HL-60 (cell line): Measurements from ENCODE around the gene PBRM1.

ENCODE experiments used
- DNase-seq, 2 experiments: peaks; one replicate each; pipeline ENCODE4 v3.0.0-alpha.2; 2010 to 2020; ENCODE audit warnings: low read depth in 1 of 2, low spot score in 1 of 2
- H3K27ac ChIP-seq: fragments of 250-450 bp; sonication (Bioruptor Pico); replicated peaks from 2 replicates; pipeline ENCODE4 v1.5.1; 2020; ENCODE audit warnings: mild to moderate bottlenecking, moderate library complexity
- H3K27me3 ChIP-seq: fragments of 250-450 bp; sonication (Bioruptor Pico); 2 replicates; pipeline ENCODE4 v1.5.1; 2021; ENCODE audit warnings: mild to moderate bottlenecking, moderate library complexity; ENCODE audit not compliant: insufficient read depth, poor library complexity, severe bottlenecking
- H3K4me3 ChIP-seq: replicated peaks from 2 replicates; pipeline ENCODE4 v1.5.1; 2011; ENCODE audit warnings: mild to moderate bottlenecking, control low read depth, low read length; ENCODE audit not compliant: insufficient read depth
- GABPA ChIP-seq: IDR thresholded peaks from 2 replicates; pipeline ENCODE4 v1.6.1; 2012; ENCODE audit warnings: low read depth
- POLR2AphosphoS5 ChIP-seq: IDR thresholded peaks from 2 replicates; pipeline ENCODE4 v1.6.1; 2012; ENCODE audit warnings: low read depth
- SPI1 ChIP-seq: IDR thresholded peaks from 2 replicates; pipeline ENCODE4 v1.6.1; 2012; ENCODE audit warnings: low read depth, mild to moderate bottlenecking, borderline replicate concordance
- TF ChIP-seq, protein P1 (sequence below): IDR thresholded peaks from one replicate; pipeline ENCODE4 v1.5.1; 2011; ENCODE audit warnings: low read length, control low read depth, inconsistent platforms; ENCODE audit not compliant: insufficient read depth
- TF ChIP-seq, protein P2 (sequence below): IDR thresholded peaks from 2 replicates; pipeline ENCODE4 v1.6.1; 2012; ENCODE audit warnings: low read depth; ENCODE audit not compliant: insufficient replicate concordance

The PBRM1 gene

DNA sequence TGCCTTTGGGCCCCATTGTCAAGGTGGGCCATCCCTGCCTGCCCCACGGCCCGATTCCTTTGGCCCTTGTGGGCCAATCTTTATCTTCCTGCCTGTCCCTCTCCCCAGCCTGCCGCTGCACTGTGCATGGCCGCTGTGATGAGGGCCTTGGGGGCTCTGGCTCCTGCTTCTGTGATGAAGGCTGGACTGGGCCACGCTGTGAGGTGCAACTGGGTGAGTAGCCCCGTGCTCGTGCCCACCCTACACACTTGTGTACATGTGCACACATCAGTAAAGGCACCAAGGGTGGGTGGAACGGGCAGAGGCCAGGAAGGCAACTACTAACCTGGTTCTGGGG is 164.3 kb downstream of the PBRM1 start:
- Histone ChIP-seq H3K27ac (no peak overlapping the region), H3K27me3 (no peaks in the 10 kb centered on the region), H3K4me3 (no peak overlapping the region)
- TF ChIP-seq, protein P1, sequence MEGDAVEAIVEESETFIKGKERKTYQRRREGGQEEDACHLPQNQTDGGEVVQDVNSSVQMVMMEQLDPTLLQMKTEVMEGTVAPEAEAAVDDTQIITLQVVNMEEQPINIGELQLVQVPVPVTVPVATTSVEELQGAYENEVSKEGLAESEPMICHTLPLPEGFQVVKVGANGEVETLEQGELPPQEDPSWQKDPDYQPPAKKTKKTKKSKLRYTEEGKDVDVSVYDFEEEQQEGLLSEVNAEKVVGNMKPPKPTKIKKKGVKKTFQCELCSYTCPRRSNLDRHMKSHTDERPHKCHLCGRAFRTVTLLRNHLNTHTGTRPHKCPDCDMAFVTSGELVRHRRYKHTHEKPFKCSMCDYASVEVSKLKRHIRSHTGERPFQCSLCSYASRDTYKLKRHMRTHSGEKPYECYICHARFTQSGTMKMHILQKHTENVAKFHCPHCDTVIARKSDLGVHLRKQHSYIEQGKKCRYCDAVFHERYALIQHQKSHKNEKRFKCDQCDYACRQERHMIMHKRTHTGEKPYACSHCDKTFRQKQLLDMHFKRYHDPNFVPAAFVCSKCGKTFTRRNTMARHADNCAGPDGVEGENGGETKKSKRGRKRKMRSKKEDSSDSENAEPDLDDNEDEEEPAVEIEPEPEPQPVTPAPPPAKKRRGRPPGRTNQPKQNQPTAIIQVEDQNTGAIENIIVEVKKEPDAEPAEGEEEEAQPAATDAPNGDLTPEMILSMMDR = no peak
- no peak for DNase-seq

DNA sequence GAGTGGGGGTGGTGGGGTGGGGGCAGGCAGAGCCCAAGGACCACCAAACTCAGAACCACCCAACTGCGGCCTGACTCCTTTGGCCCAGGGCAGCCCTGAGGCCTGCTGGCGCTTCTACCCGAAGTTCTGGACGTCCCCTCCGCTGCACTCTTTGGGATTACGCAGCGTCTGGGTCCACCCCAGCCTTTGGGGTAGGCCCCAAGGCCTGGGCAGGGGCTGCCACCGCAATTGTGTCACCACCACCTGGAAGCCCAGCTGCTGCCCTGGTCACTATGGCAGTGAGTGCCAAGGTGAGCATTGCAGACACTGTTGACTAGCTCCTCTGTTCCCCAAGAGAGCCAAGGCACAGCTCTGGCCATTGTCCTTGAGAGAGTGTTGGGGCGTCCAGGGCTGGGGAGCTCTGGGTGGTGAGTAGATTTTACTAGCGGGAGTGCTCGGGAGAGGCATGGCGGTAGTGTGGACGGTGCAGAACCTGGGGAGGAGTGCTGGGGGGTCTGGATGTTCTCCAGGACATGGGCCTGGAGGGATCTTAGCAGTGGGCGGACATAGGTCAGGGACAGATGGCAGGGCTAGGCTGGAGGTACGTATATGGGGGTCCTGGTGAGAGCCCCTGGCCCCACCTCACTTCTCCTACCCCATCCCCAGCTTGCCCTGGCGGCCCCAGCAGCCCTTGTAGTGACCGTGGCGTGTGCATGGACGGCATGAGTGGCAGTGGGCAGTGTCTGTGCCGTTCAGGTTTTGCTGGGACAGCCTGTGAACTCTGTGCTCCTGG is 164.8 kb downstream of the PBRM1 start:
- DNase-seq = no peak
- H3K27ac ChIP-seq = no peak overlapping the region
- no peaks in the 10 kb centered on the region for H3K27me3 ChIP-seq
- H3K4me3 ChIP-seq = no peak overlapping the region
- TF ChIP-seq GABPA (no peak), POLR2AphosphoS5 (no peak), SPI1 (no peak)
- TF ChIP-seq, protein P2, sequence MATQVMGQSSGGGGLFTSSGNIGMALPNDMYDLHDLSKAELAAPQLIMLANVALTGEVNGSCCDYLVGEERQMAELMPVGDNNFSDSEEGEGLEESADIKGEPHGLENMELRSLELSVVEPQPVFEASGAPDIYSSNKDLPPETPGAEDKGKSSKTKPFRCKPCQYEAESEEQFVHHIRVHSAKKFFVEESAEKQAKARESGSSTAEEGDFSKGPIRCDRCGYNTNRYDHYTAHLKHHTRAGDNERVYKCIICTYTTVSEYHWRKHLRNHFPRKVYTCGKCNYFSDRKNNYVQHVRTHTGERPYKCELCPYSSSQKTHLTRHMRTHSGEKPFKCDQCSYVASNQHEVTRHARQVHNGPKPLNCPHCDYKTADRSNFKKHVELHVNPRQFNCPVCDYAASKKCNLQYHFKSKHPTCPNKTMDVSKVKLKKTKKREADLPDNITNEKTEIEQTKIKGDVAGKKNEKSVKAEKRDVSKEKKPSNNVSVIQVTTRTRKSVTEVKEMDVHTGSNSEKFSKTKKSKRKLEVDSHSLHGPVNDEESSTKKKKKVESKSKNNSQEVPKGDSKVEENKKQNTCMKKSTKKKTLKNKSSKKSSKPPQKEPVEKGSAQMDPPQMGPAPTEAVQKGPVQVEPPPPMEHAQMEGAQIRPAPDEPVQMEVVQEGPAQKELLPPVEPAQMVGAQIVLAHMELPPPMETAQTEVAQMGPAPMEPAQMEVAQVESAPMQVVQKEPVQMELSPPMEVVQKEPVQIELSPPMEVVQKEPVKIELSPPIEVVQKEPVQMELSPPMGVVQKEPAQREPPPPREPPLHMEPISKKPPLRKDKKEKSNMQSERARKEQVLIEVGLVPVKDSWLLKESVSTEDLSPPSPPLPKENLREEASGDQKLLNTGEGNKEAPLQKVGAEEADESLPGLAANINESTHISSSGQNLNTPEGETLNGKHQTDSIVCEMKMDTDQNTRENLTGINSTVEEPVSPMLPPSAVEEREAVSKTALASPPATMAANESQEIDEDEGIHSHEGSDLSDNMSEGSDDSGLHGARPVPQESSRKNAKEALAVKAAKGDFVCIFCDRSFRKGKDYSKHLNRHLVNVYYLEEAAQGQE = no peak
- TF ChIP-seq, protein P1 = no peak

DNA sequence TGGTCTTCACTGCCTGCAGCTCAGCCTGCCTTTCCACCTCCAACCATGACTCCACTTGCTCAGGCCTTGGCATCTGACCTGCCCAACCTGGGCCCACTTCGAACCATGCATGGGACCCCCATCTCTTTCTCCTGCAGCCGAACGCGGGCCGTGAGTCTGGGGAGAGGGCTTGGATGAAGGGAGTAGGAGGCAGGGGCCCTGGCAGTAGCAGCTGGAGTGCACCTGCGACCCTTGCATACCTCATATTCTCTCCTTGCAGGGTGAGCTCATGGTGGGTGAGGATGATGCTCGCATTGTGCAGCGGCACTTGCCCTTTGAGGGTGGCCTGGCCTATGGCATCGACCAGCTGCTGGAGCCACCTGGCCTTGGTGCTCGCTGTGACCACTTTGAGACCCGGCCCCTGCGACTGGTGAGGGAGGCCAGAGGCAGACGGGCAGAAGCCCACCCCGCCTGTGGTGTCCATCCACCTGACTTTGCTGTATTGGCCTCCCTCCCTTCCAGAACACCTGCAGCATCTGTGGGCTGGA is 165.5 kb downstream of the PBRM1 start:
- no peak for DNase-seq
- H3K27ac ChIP-seq = no peak overlapping the region
- H3K27me3 ChIP-seq = no peaks in the 10 kb centered on the region
- H3K4me3 ChIP-seq = no peak overlapping the region
- TF ChIP-seq POLR2AphosphoS5 = no peak
- TF ChIP-seq, protein P1 = no peak
- TF ChIP-seq, protein P2 = no peak
- no peak for TF ChIP-seq GABPA
- no peak for TF ChIP-seq SPI1
